Esophagus squamous epithelium (tissue), 5 donors: Measurements from ENCODE around the gene DCC. TPM values are rescaled to one million over a fixed set of nuclear protein-coding genes. Genes with fewer than 3 reads are reported as not detected.
A peak's percentile ranks its signal among the peaks of the same experiment; 100 is the strongest.

Source experiments
- DNase-seq: peaks from one replicate; lab custom pipeline; 2025; lab: John Stamatoyannopoulos, UW
- H3K27ac ChIP-seq, 4 donors: fragments of 200-600 bp; sonication (generic); one replicate each; pipeline ENCODE4 v1.5.1; 2016 to 2019; ENCODE audit warnings: mild to moderate bottlenecking in 1 of 4
- H3K27me3 ChIP-seq, 4 donors: fragments of 200-600 bp; sonication (generic); 1 replicate in 3 of 4; 2 replicates in 1 of 4; pipeline versions ENCODE4 v1.5.1 to v1.6.0; 2017 to 2021; ENCODE audit warnings: antibody characterized with exemption in 1 of 4
- H3K36me3 ChIP-seq, 3 donors: fragments of 200-600 bp; sonication (generic); one replicate each; pipeline ENCODE4 v1.5.1; 2016 to 2019
- H3K4me1 ChIP-seq, 3 donors: fragments of 200-600 bp; sonication (generic); one replicate each; pipeline ENCODE4 v1.5.1; 2017 to 2019
- H3K4me3 ChIP-seq, 4 donors: fragments of 200-600 bp; sonication (generic); 1 replicate in 3 of 4; 2 replicates in 1 of 4; pipeline ENCODE4 v1.5.1; 2016 to 2019; ENCODE audit warnings: mild to moderate bottlenecking in 2 of 4, moderate library complexity in 1 of 4
- H3K9me3 ChIP-seq, 3 donors: fragments of 200-600 bp; sonication (generic); one replicate each; pipeline ENCODE4 v1.5.1; 2016 to 2019
- CTCF ChIP-seq, 6 experiments: fragments of 450-650 bp in 4 of 6; fragments of 200-600 bp in 2 of 6; sonication (generic) in 2 of 6; IDR thresholded peaks; one replicate each; pipeline ENCODE4 v1.5.1; 2016 to 2019; ENCODE audit warnings: antibody characterized with exemption in 6 of 6, mild to moderate bottlenecking in 4 of 6, moderate library complexity in 4 of 6
- POLR2A ChIP-seq, 4 donors: fragments of 450-650 bp; IDR thresholded peaks; one replicate each; pipeline ENCODE4 v1.6.1; 2017; ENCODE audit warnings: antibody characterized with exemption in 4 of 4, mild to moderate bottlenecking in 4 of 4, moderate library complexity in 3 of 4
- WGBS, 2 donors: methylation state at CpG; one replicate each; pipeline ENCODE4 v1.1.5; 2018; 5-methylcytosine and 5-hydroxymethylcytosine counted together
- intact Hi-C: fragments of 100-400 bp; cut with DNase I; formaldehyde crosslinking; loops from one replicate; pipeline ENCODE4 v1.15.0; 2022
- total RNA-seq, 4 donors: library from RNA; depleted of rRNA; stranded (reverse); fragments of >200 nt; gene quantifications; one replicate each; pipeline ENCODE4 v1.1.0, GENCODE V29; 2016
- donor health status: DM: yes; HTN: yes; CAD: no.

DCC gene
- total RNA-seq = under 1 TPM in 2 of 4 donors, not detected in 2; 0.06 to 0.95 TPM

- Histone ChIP-seq H3K36me3 (no peaks in the 10 kb centered on the region), H3K9me3 (no peaks in the 10 kb centered on the region), H3K27ac (no peak within 1 kb of the TSS), H3K27me3 (peaks cover 0 to 50% (median 1%) of the 10 kb centered on the region in 4 donors), H3K4me3 (peak within 1 kb of the TSS in 3 of 4 donors; percentile 2 to 52 (median 27)), H3K4me1 (peaks cover 0 to 20% (median 0%) of the 10 kb centered on the region in 3 donors)
- no peak for DNase-seq
- intact Hi-C loops = loop anchor here (10.0 kb wide), 1 partner anchor 55 kb away; no protein-coding TSS in a partner anchor
- 4 to 8% methylated on average over 19 to 22 of the region's 27 CpGs for WGBS, 2 donors
- TF ChIP-seq POLR2A (IDR thresholded peaks at IDR 0.05) (no peak), CTCF (IDR thresholded peaks at IDR 0.05) (peak in 1 of 6 experiments; percentile 20)
Measured at GRCh38 chr18:52339891-52340371, at the start of gene DCC. DCC (plus strand) TSS chr18:52340197; CDS start chr18:52340788, 591 bp downstream.

GRCh38 chr18:52310651-52311050 is 29.3 kb upstream of the DCC start:
- Histone ChIP-seq H3K9me3 (no peaks in the 10 kb centered on the region), H3K36me3 (no peaks in the 10 kb centered on the region), H3K27me3 (no peaks in the 10 kb centered on the region), H3K27ac (no peak overlapping the region), H3K4me1 (no peaks in the 10 kb centered on the region), H3K4me3 (no peak overlapping the region)
- TF ChIP-seq POLR2A (IDR thresholded peaks at IDR 0.05) (no peak), CTCF (IDR thresholded peaks at IDR 0.05) (no peak)
- WGBS, 2 donors = 28 to 30% methylated on average over 2 of the region's 2 CpGs
- intact Hi-C loops = no loop called here
- DNase-seq = no peak

GRCh38 chr18:52311331-52311730 is 28.7 kb upstream of the DCC start:
- H3K4me1 ChIP-seq = no peaks in the 10 kb centered on the region
- H3K4me3 ChIP-seq = no peak overlapping the region
- no peak overlapping the region for H3K27ac ChIP-seq
- WGBS, 2 donors = 58 to 61% methylated on average over 2 of the region's 2 CpGs
- no peaks in the 10 kb centered on the region for H3K36me3 ChIP-seq
- H3K27me3 ChIP-seq = no peaks in the 10 kb centered on the region
- peaks cover 0 to 2% (median 0%) of the 10 kb centered on the region in 3 donors for H3K9me3 ChIP-seq
- intact Hi-C loops = no loop called here
- DNase-seq = no peak
- no peak for TF ChIP-seq POLR2A (IDR thresholded peaks at IDR 0.05)
- no peak for TF ChIP-seq CTCF (IDR thresholded peaks at IDR 0.05)

GRCh38 chr18:52312346-52312745 is 27.7 kb upstream of the DCC start:
- no peak for TF ChIP-seq CTCF (IDR thresholded peaks at IDR 0.05)
- no peak for TF ChIP-seq POLR2A (IDR thresholded peaks at IDR 0.05)
- Histone ChIP-seq H3K4me3 (no peak overlapping the region), H3K27ac (no peak overlapping the region), H3K9me3 (peaks cover 0 to 5% (median 0%) of the 10 kb centered on the region in 3 donors), H3K4me1 (no peaks in the 10 kb centered on the region), H3K27me3 (no peaks in the 10 kb centered on the region), H3K36me3 (no peaks in the 10 kb centered on the region)
- intact Hi-C loops = no loop called here
- DNase-seq = no peak

GRCh38 chr18:52313213-52313612 is 26.8 kb upstream of the DCC start:
- Histone ChIP-seq H3K27ac (no peak overlapping the region), H3K36me3 (no peaks in the 10 kb centered on the region), H3K4me1 (no peaks in the 10 kb centered on the region), H3K27me3 (no peaks in the 10 kb centered on the region), H3K4me3 (no peak overlapping the region), H3K9me3 (peaks cover 0 to 5% (median 0%) of the 10 kb centered on the region in 3 donors)
- DNase-seq = no peak
- intact Hi-C loops = no loop called here
- no peak for TF ChIP-seq CTCF (IDR thresholded peaks at IDR 0.05)
- TF ChIP-seq POLR2A (IDR thresholded peaks at IDR 0.05) = no peak
- 44 to 52% methylated on average over 2 of the region's 2 CpGs for WGBS, 2 donors
